ENCODE results near the gene ZSCAN21.
A peak's percentile ranks its signal among the peaks of the same experiment; 100 is the strongest.

ZSCAN21 gene

DNA sequence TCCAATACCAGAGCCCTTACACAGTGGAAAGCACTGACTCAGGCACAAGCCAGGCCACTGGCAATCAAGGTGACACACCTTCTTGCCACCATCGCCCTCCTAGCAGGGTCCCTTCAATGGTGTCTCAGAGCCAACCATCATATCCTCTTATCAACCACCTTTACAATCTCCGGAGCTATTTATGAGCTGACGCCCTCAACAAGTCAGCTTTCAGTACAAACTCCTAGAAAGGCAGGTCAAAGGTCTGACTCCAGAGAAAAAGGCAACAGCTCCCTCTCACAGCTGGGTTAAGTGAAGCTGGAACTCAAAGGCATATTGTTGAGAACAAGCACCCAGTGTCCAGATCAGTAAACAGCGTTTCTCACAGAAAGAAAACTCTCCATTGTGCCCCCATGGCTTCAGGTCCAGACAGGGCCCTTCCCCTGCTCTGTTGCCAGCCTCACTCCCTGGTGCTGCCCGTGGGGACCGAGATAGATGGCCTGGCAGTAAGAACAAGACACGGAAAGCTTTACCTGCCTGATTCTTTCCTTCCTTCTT, 29.5 kb downstream of the ZSCAN21 start:
- TF ChIP-seq TAF1 (IDR thresholded peaks at IDR 0.05; ENCODE audit: borderline replicate concordance, insufficient read depth, low read length): no peak
- TF ChIP-seq FOXP2 (optimal IDR thresholded peaks at IDR 0.05; ENCODE audit: borderline replicate concordance, extremely low read depth, extremely low read length, insufficient read depth): no peak
- TF ChIP-seq, protein P1, sequence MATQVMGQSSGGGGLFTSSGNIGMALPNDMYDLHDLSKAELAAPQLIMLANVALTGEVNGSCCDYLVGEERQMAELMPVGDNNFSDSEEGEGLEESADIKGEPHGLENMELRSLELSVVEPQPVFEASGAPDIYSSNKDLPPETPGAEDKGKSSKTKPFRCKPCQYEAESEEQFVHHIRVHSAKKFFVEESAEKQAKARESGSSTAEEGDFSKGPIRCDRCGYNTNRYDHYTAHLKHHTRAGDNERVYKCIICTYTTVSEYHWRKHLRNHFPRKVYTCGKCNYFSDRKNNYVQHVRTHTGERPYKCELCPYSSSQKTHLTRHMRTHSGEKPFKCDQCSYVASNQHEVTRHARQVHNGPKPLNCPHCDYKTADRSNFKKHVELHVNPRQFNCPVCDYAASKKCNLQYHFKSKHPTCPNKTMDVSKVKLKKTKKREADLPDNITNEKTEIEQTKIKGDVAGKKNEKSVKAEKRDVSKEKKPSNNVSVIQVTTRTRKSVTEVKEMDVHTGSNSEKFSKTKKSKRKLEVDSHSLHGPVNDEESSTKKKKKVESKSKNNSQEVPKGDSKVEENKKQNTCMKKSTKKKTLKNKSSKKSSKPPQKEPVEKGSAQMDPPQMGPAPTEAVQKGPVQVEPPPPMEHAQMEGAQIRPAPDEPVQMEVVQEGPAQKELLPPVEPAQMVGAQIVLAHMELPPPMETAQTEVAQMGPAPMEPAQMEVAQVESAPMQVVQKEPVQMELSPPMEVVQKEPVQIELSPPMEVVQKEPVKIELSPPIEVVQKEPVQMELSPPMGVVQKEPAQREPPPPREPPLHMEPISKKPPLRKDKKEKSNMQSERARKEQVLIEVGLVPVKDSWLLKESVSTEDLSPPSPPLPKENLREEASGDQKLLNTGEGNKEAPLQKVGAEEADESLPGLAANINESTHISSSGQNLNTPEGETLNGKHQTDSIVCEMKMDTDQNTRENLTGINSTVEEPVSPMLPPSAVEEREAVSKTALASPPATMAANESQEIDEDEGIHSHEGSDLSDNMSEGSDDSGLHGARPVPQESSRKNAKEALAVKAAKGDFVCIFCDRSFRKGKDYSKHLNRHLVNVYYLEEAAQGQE (IDR thresholded peaks at IDR 0.05; ENCODE audit: insufficient read depth in 1 of 2, low read depth in 2 of 2, low read length in 2 of 2): no peak
- no peak for TF ChIP-seq SIN3A (IDR thresholded peaks at IDR 0.05; ENCODE audit: borderline replicate concordance, insufficient read depth, low read length)
- no peak for TF ChIP-seq POLR2AphosphoS5 (IDR thresholded peaks at IDR 0.05; ENCODE audit: low read depth, low read length)

DNA sequence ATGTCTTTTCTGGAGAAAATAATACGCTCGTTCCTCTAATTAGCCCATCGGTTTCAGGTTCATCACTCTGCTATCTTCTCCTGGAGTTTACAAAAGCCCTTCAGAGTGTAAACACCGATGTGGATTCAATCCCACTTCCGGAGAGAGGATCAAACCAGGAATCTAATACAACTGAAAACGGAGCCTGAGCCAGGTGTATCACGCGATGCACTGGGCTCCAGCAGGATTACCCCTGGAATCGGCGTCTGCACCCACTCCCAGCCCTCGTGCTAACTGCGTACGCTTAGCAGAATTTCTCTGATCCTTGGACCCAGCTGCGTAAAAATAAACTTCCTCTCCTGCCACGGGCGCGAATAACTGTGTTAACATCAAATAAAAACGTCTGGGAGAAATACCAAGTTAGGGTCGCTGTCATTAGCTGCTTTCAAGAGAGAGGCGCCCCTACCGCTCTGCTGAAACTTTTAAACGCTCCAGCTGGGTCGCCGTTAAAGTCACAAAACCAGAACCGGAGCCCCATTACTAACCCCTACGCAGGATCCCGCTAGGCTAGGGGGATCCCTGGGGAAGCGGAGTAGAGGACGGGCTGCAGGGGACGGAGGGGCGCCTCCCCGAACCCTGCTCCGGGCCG, 31.4 kb downstream of the ZSCAN21 start:
- no peak for TF ChIP-seq POLR2AphosphoS5 (IDR thresholded peaks at IDR 0.05; ENCODE audit: low read depth, low read length)
- no peak for TF ChIP-seq FOXP2 (optimal IDR thresholded peaks at IDR 0.05; ENCODE audit: borderline replicate concordance, extremely low read depth, extremely low read length, insufficient read depth)
- TF ChIP-seq SIN3A (IDR thresholded peaks at IDR 0.05; ENCODE audit: borderline replicate concordance, insufficient read depth, low read length): no peak
- TF ChIP-seq, protein P1 (IDR thresholded peaks at IDR 0.05; ENCODE audit: insufficient read depth in 1 of 2, low read depth in 2 of 2, low read length in 2 of 2): no peak
- no peak for TF ChIP-seq TAF1 (IDR thresholded peaks at IDR 0.05; ENCODE audit: borderline replicate concordance, insufficient read depth, low read length)

DNA sequence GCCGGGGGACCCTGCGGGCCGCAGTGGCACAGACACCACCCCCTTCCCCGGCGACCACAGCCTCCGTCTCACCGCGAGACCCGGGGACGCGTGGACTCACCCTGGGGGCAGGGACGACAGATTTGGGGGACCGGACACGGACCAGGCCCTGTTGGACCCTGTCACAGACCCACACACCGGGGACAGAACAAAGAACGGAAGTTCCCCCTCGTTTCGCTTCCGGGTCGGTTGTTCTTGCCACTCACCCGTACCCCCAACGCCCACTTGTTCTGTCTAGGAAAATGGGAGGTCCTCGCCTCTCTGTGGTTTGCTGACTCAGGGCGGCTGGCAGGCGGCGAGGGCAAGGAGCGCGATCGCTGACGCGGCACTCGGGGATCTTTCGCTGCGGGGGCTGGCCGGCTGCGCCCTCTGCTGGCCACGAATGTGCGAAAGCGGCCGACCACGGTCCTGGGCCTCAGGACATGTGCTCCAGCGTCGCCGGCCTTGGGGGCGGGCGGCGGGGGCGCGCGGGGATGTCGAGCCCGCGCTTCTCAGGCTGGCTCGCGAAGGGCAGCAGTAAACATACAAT, 32.0 kb downstream of the ZSCAN21 start, which contains the start of gene ZNF3:
ZNF3 (minus strand) TSS at position 189 of the 568 bp plus-strand sequence. CDS start 4,366 bp downstream, outside the sequence.
- TF ChIP-seq SIN3A (IDR thresholded peaks at IDR 0.05; ENCODE audit: borderline replicate concordance, insufficient read depth, low read length): peak; percentile 83
- TF ChIP-seq FOXP2 (optimal IDR thresholded peaks at IDR 0.05; ENCODE audit: borderline replicate concordance, extremely low read depth, extremely low read length, insufficient read depth): peak; percentile 97
- peak; percentile 72; the same call in 1 of the 2 replicates for TF ChIP-seq POLR2AphosphoS5 (IDR thresholded peaks at IDR 0.05; ENCODE audit: low read depth, low read length)
- TF ChIP-seq, protein P1 (IDR thresholded peaks at IDR 0.05; ENCODE audit: insufficient read depth in 1 of 2, low read depth in 2 of 2, low read length in 2 of 2): 0 out of 4 replicates have a peak, but pooled peaks of 1 of the 2 experiments have one; percentile 40
- peak; percentile 74 for TF ChIP-seq TAF1 (IDR thresholded peaks at IDR 0.05; ENCODE audit: borderline replicate concordance, insufficient read depth, low read length)

DNA sequence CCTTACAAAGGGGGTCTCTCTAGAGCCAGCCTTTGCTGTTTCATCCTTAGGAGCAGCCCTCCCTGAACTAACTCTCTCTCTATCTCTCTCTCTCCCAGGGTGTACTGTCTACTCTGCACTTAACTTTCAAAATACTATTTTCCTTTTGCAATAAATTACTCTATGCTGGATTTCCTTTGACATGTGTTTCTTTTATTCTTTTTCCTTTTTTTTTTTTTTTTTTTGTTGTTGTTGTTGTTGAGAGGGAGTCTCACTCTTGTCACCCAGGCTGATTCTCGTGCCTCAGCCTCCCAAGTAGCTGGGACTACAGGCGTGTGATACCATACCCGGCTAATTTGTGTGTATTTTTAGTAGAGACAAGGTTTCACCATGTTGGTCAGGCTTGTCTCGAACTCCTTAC, 33.4 kb downstream of the ZSCAN21 start:
- TF ChIP-seq POLR2AphosphoS5 (IDR thresholded peaks at IDR 0.05; ENCODE audit: low read depth, low read length): no peak
- TF ChIP-seq TAF1 (IDR thresholded peaks at IDR 0.05; ENCODE audit: borderline replicate concordance, insufficient read depth, low read length): no peak
- TF ChIP-seq SIN3A (IDR thresholded peaks at IDR 0.05; ENCODE audit: borderline replicate concordance, insufficient read depth, low read length): no peak
- TF ChIP-seq, protein P1 (IDR thresholded peaks at IDR 0.05; ENCODE audit: insufficient read depth in 1 of 2, low read depth in 2 of 2, low read length in 2 of 2): no peak
- TF ChIP-seq FOXP2 (optimal IDR thresholded peaks at IDR 0.05; ENCODE audit: borderline replicate concordance, extremely low read depth, extremely low read length, insufficient read depth): no peak

Data from PFSK-1 (cell line).